Panc1 (cell line): ENCODE results near the gene MAB21L2.

ENCODE experiments used
- CTCF ChIP-seq: fragments of 450-650 bp; IDR thresholded peaks from 2 replicates; pipeline ENCODE4 v1.5.1; 2017; ENCODE audit warnings: mild to moderate bottlenecking
- TF ChIP-seq, protein P1 (sequence below), 2 experiments: IDR thresholded peaks; 2 replicates each; pipeline ENCODE4 v1.6.1; 2011 to 2012; ENCODE audit warnings: low read depth in 2 of 2, control low read depth in 1 of 2, low read length in 1 of 2, mild to moderate bottlenecking in 1 of 2, moderate library complexity in 1 of 2; ENCODE audit not compliant: insufficient read depth in 1 of 2

DNA sequence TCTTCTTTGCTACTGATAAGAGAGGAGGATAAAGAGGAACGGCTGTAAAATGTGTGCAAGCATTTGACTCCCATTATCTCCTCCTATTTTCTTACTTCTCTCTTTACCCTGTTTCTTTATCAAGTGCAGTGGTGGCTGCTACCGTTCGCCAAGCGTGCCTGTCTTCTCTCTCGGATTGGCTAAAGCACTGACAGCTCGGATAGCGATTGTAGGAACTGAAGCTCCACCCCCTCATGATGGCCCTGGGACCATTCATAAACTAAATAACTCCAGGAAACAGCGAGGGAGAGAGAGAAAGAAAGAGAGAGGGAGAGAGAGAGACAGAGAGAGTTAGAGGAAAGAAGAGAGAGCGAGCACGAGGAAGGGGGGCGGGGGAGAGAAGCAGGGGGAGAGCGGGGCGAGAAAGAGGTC lies 305 bp upstream of the MAB21L2 start:
- TF ChIP-seq CTCF: no peak
- TF ChIP-seq, protein P1, sequence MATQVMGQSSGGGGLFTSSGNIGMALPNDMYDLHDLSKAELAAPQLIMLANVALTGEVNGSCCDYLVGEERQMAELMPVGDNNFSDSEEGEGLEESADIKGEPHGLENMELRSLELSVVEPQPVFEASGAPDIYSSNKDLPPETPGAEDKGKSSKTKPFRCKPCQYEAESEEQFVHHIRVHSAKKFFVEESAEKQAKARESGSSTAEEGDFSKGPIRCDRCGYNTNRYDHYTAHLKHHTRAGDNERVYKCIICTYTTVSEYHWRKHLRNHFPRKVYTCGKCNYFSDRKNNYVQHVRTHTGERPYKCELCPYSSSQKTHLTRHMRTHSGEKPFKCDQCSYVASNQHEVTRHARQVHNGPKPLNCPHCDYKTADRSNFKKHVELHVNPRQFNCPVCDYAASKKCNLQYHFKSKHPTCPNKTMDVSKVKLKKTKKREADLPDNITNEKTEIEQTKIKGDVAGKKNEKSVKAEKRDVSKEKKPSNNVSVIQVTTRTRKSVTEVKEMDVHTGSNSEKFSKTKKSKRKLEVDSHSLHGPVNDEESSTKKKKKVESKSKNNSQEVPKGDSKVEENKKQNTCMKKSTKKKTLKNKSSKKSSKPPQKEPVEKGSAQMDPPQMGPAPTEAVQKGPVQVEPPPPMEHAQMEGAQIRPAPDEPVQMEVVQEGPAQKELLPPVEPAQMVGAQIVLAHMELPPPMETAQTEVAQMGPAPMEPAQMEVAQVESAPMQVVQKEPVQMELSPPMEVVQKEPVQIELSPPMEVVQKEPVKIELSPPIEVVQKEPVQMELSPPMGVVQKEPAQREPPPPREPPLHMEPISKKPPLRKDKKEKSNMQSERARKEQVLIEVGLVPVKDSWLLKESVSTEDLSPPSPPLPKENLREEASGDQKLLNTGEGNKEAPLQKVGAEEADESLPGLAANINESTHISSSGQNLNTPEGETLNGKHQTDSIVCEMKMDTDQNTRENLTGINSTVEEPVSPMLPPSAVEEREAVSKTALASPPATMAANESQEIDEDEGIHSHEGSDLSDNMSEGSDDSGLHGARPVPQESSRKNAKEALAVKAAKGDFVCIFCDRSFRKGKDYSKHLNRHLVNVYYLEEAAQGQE (IDR thresholded peaks at IDR 0.05; ENCODE audit: insufficient read depth in 1 of 2, low read depth in 2 of 2, low read length in 1 of 2): no peak
